ENCODE measurements around the gene GHR.

The GHR gene
- 0 to 0.22 (median 0) reads per million in 18 experiments for total RNA-seq

DNA sequence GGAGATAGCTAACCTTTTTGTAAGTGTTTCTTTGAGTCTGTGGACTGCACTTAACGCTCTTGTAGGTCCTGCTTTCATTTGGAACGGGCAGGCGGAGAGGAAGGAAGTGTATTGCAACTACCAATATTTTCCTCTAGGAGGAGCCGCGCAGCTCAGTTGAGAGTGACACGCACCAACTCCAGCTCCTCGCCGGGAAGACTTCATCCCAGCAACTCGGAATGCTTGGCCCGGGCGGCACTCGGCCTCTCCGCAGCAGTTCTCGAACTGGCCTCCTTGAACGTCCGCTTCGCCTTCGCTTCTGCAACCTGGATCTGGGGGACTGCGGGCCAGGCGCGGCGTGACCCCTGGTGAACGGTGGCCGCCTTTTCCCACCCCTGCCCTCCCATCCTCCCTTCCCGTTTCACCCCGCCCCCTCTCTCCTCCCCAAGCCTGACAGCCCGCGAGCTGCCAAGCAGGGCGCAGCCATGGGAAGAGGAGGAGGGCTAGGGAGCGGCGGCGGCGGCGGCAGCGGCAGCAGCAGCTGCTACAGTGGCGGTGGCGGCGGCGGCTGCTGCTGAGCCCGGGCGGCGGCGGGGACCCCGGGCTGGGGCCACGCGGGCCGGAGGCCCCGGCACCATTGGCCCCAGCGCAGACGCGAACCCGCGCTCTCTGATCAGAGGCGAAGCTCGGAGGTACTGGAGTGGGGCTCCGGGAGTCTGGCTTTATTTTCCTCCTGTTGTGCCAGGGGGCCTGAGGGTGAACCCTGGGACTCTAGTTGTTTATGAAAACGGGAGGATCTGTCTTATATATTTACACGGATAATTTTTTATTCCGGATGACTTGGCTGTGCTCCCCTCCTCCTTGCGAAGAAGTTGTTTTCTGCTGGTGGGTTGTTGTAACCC is at the start of gene GHR:
Gene GHR (plus strand): TSS at position 155 of the 881 bp plus-strand sequence. CDS start 142,436 bp downstream, outside the sequence.
- DNase-seq: peak; percentile 63 to 68

DNA sequence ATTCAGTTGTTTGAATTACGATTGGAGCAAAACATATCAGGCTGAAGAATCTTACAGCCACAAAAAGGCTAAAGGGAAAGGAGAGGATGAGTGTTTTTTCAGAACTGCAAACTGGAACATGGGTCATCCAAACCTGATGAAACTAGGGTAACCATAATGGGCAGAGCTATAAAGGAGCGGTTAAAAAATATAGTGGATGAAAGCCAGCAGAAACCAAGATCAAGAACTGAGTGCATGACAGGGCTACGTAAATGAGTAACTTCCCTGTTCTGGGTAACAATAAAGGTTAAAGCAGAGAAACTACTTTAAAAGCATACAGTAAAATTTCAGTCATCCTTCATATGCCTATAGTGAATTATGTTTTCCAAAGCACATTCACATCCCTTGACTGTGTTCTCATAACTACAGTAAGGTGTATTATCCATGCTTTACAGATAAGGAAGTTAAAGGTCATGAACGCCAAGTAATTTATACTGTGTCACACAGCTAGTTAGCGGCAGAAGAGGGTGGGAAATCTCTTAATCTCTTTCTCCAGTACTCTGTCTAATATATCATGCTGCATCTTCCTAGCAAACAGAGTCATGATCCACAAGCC is 48.5 kb upstream of the GHR start:
- no peak for DNase-seq

DNA sequence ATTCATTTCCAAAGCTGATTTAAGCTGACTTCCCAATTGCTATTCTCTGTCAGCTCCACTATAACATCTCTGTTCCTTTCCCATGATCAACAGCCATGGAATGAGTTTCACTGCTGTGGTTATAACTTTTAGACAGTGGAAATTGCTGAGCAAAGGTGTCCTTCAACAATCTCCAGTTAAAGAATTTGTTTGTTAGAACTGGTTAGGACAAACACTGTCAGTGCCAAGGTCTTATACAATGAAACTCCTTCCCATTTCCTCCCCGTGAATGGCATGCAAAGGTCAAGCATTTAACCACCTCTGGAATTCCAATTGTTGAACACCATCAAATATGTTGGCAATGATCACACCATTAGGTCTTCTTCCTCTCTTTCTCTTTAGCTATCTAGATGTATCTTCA is 45.7 kb upstream of the GHR start:
- no peak for DNase-seq

DNA sequence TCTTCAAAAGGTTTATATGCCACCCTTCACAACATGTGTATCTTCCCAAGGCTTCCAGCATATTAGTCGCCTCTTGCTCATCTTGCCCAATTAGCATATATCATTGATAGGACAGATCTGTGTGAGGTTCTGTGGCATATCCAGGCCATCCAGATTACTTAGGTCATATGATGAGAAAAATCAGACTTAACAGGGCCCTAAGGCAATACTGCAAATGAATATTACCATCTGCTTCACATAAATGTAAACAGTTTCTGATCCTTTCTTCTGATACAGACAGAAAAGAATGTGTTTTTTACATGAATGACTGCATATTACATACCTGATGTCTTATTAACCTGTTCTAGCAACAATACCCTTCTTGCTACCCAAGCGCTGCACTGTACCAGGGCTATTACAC is 41.3 kb upstream of the GHR start:
- DNase-seq: no peak

DNA sequence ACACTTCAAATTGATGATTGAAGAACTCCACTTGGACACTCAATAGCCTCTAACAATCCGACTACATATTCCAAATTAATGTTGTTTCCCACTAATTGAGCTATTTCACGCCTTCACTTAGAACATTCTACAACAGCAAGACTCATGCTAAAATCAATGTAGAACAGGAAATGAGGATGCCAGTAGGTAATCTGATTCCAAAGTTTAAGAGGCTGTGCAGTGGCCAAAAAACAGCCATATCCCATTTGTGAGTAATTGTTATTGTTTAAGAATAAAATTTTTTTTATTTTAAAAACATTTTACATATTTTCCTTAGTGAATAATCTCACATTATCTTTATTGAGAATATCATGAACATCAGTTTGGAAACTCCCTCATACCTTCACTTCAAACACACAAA is 35.7 kb upstream of the GHR start:
- DNase-seq: no peak

DNA sequence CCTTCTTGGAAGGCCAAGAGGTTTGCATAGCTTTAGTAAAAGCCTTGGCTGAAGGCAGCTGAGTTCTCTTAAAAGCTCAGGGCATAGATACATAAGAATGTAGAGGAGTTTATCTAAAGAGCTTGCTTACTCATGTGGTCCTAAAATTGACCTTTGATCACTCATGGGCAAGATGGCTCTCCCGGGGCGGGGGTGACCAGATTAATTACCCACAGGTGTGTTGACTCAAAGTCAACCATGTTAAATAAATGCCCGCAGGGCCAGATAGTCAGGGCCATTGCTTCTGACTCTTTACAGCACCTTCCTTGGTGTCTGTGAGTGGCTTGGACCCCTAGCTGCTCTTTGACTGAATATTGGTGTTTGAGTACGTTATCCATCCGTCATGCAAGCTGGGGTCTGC is 33.1 kb upstream of the GHR start:
- no peak for DNase-seq

DNA sequence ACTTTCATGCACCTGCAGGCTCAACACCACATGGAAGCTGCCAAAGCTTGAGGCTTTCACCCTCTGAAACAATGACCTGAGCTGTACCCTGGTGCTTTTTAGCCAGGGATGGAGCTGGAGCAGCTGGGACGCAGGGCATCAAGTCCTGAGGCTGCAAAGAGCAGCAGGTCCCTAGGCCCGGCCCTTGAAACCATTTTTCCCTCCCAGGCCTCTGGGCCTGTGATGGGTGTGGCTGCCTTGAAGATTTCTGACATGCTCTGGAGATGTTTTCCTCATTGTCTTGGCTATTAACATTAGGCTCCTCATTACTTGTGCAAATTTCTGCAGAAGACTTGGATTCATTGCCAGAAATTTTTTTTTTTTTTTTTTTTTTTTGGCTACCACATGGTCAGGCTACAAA is 30.3 kb upstream of the GHR start:
- no peak for DNase-seq

DNA sequence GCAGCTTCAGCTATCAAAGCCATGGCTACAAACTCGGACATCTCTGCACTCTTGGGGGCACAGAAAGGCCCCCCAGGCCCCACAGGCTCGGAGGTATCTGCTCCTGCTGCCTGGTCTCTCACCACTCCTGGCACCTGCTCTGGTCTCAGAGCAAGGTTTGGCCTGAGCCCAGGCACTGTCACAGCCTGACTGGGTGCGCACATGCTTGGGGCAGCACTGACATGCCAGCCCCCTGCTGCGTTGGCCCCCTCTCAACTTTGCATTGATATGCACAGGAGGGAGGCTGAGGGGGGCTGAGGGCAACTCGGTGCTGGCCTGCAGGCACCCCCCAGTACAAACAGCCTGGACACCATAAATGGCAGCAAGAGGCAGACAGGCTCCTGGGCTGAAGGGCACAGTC is 27.1 kb upstream of the GHR start:
- DNase-seq: no peak

DNA sequence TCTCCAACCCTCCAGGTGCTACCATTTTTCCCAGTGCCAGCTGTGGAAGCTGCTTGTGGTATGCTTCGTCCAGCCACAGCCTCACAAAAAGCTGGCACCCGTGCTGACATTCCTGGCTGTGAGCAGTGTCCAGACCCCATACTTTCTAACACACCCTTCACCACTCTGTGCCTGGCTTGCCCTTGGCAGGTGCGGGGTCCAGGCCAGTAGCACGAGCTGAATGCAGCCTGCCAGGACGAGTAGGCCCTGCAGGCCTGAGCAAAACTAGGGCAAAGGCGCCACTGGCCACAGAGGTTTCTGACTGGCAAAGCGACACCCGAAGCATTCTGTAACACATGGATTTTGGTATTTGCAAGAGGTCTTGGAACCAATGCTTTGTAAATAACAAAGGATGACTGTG is 26.0 kb upstream of the GHR start:
- no peak for DNase-seq

DNA sequence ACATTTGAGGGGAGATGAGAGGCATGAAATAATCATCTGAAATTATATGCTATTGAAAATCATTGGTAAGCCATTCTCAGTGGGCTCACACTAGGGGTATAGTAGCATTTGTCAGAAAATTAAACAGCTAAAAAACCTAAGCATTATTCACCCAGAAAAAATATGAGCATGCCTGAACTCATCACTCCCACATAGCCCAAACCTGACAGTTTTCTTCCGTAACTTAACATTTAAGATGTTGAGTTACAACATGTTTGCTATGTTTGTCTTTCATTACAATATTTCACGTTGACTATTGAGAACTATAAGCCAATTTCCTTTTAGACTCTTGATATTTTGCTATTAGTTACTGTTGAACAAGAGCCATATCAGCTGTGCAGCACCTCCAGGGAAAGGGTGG is 23.5 kb upstream of the GHR start:
- DNase-seq: no peak

DNA sequence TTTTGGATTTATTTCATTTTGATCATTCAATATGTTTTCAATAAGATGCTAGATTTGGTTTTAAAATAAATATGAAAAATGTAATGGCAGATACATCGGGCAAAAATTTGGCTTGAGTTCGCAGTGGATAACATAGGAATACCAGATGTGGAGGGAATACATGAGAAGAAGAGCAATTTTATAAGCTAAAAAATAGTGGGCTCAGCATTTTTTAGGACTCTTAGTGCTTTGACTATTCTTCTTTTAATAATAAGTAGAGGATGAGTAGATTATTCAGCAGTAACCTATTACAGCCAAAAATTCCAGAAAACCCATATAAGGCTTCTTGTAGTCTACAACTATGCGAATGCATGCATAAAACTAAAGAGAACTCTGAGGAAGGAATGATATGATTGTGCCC is 22.8 kb upstream of the GHR start:
- DNase-seq: no peak

DNA sequence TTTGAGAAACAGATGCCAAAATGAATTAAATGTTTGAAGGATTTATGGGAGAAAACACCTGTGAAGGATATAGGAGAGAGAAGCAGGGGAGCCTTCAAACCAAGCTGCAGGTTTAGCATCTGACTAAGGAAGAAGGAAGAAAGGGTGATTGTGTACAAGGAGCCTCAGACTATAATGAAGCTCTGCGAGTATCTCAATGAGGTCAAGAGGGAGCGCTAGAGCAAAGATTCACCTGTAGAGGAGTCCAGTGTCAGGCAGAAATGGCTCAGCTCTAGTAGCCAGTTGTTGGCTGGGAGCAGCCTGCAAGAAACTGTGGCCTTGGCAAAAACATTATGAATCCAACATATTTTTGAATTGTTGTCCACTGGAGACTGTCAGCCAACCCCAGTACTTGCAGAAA is 20.0 kb upstream of the GHR start:
- DNase-seq: no peak

DNA sequence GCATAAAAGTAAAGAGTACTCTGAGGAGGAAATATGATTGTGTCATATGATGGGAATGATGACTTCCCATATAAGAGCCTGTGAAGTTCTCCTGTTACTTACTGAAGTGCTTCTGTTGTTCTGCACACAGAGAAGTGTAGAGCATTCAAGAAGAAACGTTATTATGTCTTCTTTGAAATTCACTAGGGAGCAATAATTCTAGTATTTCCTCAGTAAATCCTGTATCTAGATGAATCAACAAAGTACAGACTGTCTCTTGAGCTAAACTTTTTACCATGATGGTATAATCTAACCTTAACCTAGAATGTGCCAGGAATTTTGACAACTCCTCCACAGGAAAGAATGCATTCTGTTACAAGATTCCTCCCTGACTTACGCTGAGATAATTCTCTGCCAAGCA is 18.9 kb upstream of the GHR start:
- no peak for DNase-seq

DNA sequence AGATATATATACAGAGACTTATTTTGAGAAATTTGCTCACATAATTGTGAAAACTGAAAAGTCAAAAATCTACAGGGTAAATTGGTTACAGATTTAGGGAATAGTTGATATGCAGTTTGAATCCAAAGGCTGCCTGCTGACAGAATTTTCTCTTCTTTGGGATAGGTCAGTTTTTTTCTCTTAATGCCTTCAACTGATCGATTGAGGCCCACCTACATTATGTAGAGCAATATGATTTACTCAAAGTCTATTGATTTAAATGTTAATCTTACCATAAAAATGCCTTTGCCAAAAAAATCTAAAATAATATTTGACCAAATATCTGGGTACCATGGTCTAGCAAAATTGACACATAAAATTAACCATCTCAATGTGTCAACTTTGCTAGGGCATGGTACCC is 3.9 kb upstream of the GHR start:
- no peak for DNase-seq

DNA sequence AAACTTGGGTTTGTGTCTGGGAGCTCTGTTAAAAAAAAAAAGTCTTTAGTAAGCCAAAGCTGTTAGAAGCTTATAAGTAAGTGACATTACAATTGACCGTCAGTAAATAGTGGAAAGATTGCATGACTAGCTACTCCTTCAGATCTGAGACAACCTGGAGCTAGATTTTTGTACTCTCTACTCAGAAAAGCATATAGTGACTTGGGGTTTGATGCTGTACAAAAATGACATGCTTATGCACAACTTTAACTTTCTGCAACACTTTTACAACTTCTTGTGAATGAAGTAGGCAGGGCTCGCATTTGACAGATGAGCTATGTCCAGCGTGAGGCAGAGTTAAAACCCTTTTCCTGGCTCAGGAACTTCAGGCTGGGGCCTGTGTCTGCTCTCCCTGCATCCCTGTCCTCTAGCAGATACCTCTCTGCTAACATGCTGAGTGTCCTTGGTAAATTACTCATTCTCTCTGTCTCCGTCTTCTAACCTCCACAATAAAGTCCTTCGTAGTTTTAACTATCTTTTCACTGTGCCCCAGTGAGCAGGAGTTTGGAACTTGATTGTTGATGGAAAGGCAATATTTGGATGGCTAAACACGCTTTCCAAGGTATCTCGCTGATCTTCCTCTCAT is 471 bp upstream of the GHR start:
- no peak for DNase-seq

DNA sequence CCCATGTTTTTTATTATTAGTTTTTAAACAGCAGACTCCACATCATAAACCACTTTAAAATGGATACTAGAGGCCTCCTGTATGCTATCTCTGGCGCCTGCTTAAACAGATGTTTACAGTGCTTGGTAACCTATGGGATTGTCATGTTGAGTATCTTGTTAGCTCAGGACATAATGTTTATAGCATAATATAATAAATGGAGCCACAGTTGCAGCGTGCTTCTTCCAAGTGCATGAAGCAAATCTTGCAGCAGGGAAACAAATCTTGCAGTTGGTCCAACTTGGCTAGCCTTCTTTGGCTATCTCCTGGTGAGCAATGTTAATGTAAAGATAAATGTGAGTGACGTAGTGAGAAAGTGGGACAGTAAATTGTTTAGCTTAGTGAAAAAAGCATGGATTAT is 2.8 kb downstream of the GHR start:
- no peak for DNase-seq

DNA sequence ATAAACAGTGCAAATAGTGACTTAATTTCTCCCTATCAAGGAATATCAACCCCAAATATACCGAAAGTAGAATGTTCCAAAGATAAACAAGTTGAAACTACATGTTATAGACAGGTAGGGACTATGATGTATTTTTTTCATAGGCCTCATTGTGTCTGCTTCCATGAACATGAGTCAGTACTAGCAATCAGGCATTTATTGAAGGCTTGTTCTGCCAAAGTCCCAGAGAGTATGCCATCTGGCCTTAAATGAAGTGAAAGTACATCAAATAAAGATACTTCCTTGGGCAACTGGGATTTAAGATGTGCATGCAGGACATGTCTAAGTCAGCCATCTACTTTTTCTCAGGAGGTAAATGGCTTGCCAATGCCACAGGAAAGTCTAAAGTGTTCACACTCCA is 6.5 kb downstream of the GHR start:
- DNase-seq: no peak

DNA sequence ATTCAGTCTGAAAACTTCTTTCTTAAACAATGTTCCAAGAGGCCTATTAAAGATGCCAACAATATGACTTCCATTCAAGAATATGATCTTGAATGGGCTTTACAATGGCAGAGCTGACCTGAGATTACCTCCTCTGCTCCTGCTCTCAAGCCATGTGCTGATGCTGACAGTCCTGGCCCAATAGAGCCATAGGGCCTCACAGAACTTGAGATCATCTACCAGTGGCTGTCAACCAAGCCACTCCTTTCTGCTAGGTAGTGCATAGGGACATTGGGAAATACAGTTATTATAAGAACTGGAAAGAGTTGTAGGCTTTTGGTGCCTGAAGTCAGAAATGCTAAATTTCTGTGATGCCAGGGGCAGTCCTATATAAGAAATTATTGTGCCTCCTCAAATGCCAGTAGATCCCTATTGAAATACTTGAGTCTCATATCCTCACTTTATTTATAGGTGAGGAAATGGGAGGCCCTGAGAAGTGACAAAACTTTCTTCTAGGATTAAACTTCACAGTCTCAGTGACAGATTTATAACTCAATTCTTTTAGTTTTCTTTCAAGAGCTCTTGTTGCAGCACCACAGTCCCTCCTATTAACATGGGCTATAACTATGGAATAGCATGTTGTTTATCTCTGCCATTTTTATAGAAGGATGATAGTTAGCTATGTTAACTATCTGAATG is 10.9 kb downstream of the GHR start:
- DNase-seq: no peak

DNA sequence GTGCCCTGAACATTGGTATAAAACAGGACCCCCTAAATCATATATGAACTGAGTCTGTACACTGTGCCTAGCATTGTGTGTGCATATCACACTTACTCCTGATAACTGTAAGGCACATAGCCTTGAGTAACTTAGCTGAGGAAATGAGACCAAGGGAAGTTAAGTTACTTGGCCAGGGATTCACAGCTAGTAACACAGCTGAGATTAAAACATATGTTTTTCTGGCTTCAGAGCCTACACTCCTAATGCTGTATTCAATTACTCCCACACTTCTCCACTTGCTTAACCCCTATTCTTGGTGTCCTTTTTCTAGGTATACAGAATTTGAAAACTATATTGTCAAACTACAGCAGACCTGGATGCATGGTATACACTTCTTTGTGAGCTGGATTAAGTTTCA is 12.8 kb downstream of the GHR start:
- DNase-seq: no peak

DNA sequence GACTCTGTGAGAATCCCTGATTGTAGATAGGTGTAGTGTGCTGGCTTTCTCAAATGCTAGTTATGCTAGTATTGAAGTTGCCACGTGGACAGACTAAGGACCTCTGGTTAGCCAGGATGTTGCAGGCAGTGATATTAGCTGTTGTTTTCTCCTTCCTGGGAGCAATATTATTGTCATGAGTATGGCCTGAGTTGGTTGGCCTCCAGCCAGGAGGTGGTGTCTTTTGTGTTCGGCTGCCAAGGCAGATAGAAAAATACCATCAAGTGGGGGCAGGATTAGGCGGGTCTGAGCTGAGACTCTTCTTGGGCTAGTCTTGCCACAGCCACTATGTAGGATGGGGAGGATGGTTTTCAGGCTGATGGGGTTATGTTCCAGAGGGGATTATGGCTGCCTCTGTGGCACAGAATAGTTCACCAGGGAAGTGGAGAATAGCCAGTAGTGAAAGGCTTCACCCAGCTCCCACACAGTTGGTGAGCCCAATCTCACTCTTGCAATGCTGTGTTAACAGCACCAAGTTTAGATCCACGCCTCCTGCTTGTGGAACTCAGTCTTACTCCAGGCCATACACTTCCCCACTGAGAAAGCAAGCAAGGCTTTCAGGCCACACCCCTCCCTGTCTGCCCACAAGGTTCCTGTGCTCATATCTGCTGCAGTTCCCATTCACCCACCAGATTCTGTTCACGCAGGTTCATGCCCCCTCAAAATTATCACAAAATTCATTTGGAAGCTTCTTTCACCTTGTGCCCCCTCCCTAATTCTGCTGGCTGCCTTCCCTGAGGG is 31.2 kb downstream of the GHR start:
- DNase-seq: no peak

DNA sequence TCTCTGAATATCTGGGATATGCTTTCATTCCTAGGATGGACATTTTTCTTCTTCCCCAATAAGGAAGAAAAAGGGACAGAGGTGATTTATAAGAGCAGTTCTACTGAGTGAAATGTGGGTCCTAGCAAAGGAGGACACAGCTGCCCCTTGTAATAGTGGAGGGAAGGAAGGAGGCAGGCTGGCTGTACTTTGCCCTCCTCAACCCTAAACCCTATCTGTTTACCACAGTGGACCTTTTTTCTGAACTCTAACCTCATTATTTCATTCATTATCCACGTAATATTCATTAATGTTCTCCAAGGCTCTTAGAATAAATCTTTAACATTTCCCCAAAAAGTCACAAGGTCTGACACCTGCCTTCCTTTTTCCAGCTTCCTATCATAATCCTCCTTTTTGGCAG is 37.8 kb downstream of the GHR start:
- DNase-seq: no peak

DNA sequence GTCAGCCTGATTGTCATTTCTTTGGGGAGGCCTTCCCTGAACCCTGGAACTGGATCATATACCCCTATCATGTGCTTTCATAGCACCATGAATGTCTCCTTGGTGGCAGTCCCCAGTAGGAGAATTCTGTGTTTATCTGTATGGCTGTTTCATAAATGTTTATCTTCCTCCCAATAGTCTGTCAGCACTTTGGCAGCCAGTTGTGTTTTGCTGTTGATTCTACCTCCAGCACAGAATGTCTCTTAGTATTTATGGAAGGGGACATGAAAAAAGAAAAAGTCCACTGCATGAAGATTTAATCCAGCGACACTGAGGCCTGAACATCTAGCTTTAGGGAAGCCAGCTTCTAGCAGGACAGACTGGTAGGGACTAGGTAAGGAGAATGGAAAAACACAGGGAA is 38.3 kb downstream of the GHR start:
- no peak for DNase-seq

DNA sequence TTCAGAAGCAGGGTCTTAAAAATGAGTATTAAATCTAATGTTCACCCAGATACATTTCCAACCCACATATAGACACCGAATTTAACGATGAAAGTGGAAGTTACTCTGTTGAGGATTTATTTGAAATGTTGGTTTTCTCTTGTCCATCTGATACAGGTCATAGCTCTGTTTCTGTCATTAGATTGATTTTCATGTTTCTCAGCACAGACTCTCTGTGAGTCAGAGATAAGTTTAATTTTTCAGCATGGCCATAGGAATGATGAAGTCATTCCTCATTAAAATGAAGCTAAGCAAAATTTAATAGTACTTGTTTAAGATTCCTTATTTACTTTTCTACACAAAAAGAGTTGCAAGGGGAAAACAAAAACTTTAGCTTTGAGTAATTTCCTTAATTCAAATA is 38.8 kb downstream of the GHR start:
- DNase-seq: no peak
